Measurements from ENCODE around the gene MPPE1.

DNA sequence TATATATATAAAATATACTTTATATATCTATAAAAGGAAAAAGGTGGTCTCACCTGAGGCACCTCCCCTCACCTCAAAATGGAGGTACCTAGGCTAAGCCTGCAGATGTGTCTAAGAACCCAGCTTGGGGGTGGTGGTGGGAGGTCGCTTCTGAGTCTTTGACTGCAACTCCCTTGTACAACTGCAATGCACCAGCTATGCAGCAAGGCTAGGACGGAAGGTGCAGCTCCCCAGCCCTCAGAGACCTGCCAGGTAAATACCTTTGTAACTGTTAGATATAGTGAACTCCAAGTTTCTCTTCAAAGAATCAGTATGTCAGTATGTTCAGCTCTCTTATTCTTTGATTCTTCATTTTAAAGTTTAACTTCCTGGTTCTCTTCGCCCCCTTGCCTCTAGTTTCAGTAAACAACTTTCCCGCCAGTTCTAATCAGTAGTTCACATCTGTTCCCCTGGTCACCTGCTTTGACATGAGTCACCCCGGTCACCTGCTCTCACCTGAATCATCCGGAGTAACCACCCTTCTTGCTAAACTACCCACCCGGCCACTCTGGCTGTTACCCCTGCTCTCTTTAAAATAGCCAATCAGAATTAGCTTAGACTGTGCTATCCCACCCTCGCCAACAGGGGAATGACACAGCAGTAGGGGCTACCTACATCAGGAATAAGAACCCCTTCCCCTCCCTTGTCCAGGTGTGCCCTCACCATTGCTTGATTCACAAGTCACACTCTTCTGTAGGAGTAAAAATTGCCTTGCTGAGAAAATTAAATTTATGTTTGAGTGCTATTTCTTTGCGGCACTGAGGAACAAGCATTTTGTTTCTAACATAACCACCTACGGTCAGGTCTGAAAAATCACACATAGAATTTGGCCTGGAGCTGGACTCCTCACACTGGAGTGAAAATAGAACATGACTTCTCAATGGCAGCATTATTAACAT is 48.5 kb upstream of the MPPE1 start:
- no peak for TF ChIP-seq EZH2 (IDR thresholded peaks at IDR 0.05; ENCODE audit: borderline replicate concordance)
- TF ChIP-seq, protein P1, sequence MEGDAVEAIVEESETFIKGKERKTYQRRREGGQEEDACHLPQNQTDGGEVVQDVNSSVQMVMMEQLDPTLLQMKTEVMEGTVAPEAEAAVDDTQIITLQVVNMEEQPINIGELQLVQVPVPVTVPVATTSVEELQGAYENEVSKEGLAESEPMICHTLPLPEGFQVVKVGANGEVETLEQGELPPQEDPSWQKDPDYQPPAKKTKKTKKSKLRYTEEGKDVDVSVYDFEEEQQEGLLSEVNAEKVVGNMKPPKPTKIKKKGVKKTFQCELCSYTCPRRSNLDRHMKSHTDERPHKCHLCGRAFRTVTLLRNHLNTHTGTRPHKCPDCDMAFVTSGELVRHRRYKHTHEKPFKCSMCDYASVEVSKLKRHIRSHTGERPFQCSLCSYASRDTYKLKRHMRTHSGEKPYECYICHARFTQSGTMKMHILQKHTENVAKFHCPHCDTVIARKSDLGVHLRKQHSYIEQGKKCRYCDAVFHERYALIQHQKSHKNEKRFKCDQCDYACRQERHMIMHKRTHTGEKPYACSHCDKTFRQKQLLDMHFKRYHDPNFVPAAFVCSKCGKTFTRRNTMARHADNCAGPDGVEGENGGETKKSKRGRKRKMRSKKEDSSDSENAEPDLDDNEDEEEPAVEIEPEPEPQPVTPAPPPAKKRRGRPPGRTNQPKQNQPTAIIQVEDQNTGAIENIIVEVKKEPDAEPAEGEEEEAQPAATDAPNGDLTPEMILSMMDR (IDR thresholded peaks at IDR 0.05; ENCODE audit: poor library complexity): no peak
- no peak for TF ChIP-seq EZH2phosphoT487 (IDR thresholded peaks at IDR 0.05; ENCODE audit: low read depth, severe bottlenecking, unreplicated experiment)

All from hepatocyte (in vitro differentiated cells).